Sigmoid colon (tissue), 7 donors: ENCODE data around the gene COPS4. TPM values are rescaled to one million over a fixed set of nuclear protein-coding genes. Genes with fewer than 3 reads are reported as not detected.
A peak's percentile ranks its signal among the peaks of the same experiment; 100 is the strongest.
"Not testable (repeated sequence)": the region's sequence is repeated elsewhere in the genome, so short reads cannot be mapped to it uniquely, and the experiment has no call there.

ENCODE experiments used
- DNase-seq: peaks from one replicate; pipeline ENCODE4 v3.0.0-alpha.2; 2019
- H3K27ac ChIP-seq, 4 donors: fragments of 200-600 bp; sonication (generic); one replicate each; pipeline ENCODE4 v1.5.1; 2016 to 2019; ENCODE audit warnings: mild to moderate bottlenecking in 1 of 4
- H3K27me3 ChIP-seq, 3 donors: fragments of 200-600 bp; sonication (generic); one replicate each; pipeline ENCODE4 v1.5.1; 2019; ENCODE audit warnings: mild to moderate bottlenecking in 1 of 3
- H3K36me3 ChIP-seq, 4 donors: fragments of 200-600 bp; sonication (generic); one replicate each; pipeline ENCODE4 v1.5.1; 2016 to 2019
- H3K4me1 ChIP-seq, 4 donors: fragments of 200-600 bp; sonication (generic); one replicate each; pipeline ENCODE4 v1.5.1; 2017 to 2019
- H3K4me3 ChIP-seq, 4 donors: fragments of 200-600 bp; sonication (generic); one replicate each; pipeline ENCODE4 v1.5.1; 2017 to 2019; ENCODE audit warnings: mild to moderate bottlenecking in 2 of 4, moderate library complexity in 1 of 4
- H3K9me3 ChIP-seq, 4 donors: fragments of 200-600 bp in 3 of 4; sonication (generic) in 3 of 4; one replicate each; pipeline versions ENCODE4 v1.5.1 to v1.6.1; 2013 to 2019
- CTCF ChIP-seq, 4 experiments: fragments of 450-650 bp in 3 of 4; fragments of 200-600 bp in 1 of 4; IDR thresholded peaks; one replicate each; pipeline ENCODE4 v1.5.1; 2016 to 2019; ENCODE audit warnings: antibody characterized with exemption in 4 of 4, mild to moderate bottlenecking in 3 of 4, moderate library complexity in 2 of 4
- EP300 ChIP-seq, 4 donors: sonication (generic); formaldehyde crosslinking; IDR thresholded peaks; one replicate each; pipeline ENCODE4 v1.6.1; 2017; ENCODE audit warnings: antibody characterized with exemption in 4 of 4
- POLR2A ChIP-seq, 2 donors: fragments of 450-650 bp; IDR thresholded peaks; one replicate each; pipeline ENCODE4 v1.6.1; 2016; ENCODE audit warnings: antibody characterized with exemption in 2 of 2, mild to moderate bottlenecking in 2 of 2, moderate library complexity in 2 of 2
- POLR2AphosphoS5 ChIP-seq, 4 donors: sonication (generic); formaldehyde crosslinking; IDR thresholded peaks; one replicate each; pipeline ENCODE4 v1.6.1; 2017; ENCODE audit warnings: antibody characterized with exemption in 4 of 4
- WGBS, 2 donors: extraction: QIAGEN DNeasy Blood & Tissue Kit; methylation state at CpG; one replicate each; pipeline ENCODE4 v1.1.7; 2013; 5-methylcytosine and 5-hydroxymethylcytosine counted together
- intact Hi-C: fragments of 100-400 bp; cut with DNase I; formaldehyde crosslinking; loops from one replicate; pipeline ENCODE4 v1.15.1; 2023
- polyA plus RNA-seq, 3 donors: library from polyadenylated mRNA; stranded (reverse); fragments of 200-250 nt; gene quantifications; one replicate each; pipeline ENCODE4 v1.2.3, GENCODE V29; 2013
- total RNA-seq, 4 donors: library from RNA; depleted of rRNA; stranded (reverse); fragments of >200 nt; gene quantifications; one replicate each; pipeline ENCODE4 v1.1.0, GENCODE V29; 2016
- donor health status: healthy with polysubstance abuse.
- donor health status: Bipolar disorder and iron deficiency.
- donor health status: healthy.

The COPS4 gene
- total RNA-seq (10 to 100 TPM; 33.0 to 64.6 (median 53.8) TPM), polyA plus RNA-seq (10 to 100 TPM; 28.9 to 31.0 (median 30.0) TPM)

- Histone ChIP-seq H3K4me3 (peak within 1 kb of the TSS; percentile 71 to 80 (median 74)), H3K4me1 (peaks cover 0 to 29% (median 20%) of the 10 kb centered on the region in 4 donors), H3K36me3 (no peaks in the 10 kb centered on the region), H3K27ac (peak within 1 kb of the TSS; percentile 89 to 93 (median 91)), H3K27me3 (no peaks in the 10 kb centered on the region), H3K9me3 (no peaks in the 10 kb centered on the region)
- peak; percentile 63 to 92 (median 90) for TF ChIP-seq POLR2AphosphoS5 (IDR thresholded peaks at IDR 0.05)
- peak; percentile 41 to 54 (median 50) for TF ChIP-seq CTCF (IDR thresholded peaks at IDR 0.05)
- TF ChIP-seq EP300 (IDR thresholded peaks at IDR 0.05): peak in 2 of 4 donors; percentile 18 to 22
- peak; percentile 33 to 69 for TF ChIP-seq POLR2A (IDR thresholded peaks at IDR 0.05)
- WGBS, 2 donors: 0% methylated on average over 39 of the region's 39 CpGs
- intact Hi-C loops: loop anchor here (1.0 to 10.0 kb wide), 5 partner anchors 22 to 250 kb away; partner anchors contain the start of genes COQ2, SCD5 and THAP9
- DNase-seq: peak; percentile 99
These were observed at the start of gene COPS4 for GRCh38 chr4:83034630-83035494. Gene COPS4, plus strand, starts transcription at chr4:83035183. Its CDS starts 42 bp downstream, at chr4:83035225.

GRCh38 chr4:82987519-82987918, 47.5 kb upstream of the COPS4 start:
- H3K27ac ChIP-seq, intact Hi-C loops, H3K9me3 ChIP-seq, H3K36me3 ChIP-seq, H3K4me1 ChIP-seq, DNase-seq, H3K27me3 ChIP-seq, H3K4me3 ChIP-seq: not testable (repeated sequence)

GRCh38 chr4:82988323-82988832, 46.6 kb upstream of the COPS4 start:
- DNase-seq: no peak
- Histone ChIP-seq H3K4me1 (peaks cover 0 to 9% (median 0%) of the 10 kb centered on the region in 4 donors), H3K27ac (no peak overlapping the region), H3K9me3 (no peaks in the 10 kb centered on the region), H3K4me3 (no peak overlapping the region), H3K27me3 (no peaks in the 10 kb centered on the region), H3K36me3 (peaks cover 0 to 7% (median 0%) of the 10 kb centered on the region in 4 donors)
- intact Hi-C loops: no loop called here
- WGBS, 2 donors: 87 to 89% methylated on average over 2 of the region's 2 CpGs
- TF ChIP-seq POLR2AphosphoS5 (IDR thresholded peaks at IDR 0.05) (no peak), EP300 (IDR thresholded peaks at IDR 0.05) (no peak), CTCF (IDR thresholded peaks at IDR 0.05) (no peak), POLR2A (IDR thresholded peaks at IDR 0.05) (no peak)

- H3K4me3 ChIP-seq: no peak overlapping the region
- DNase-seq: no peak
- H3K4me1 ChIP-seq: peaks cover 0 to 9% (median 0%) of the 10 kb centered on the region in 4 donors
- 96 to 98% methylated on average over 2 of the region's 2 CpGs for WGBS, 2 donors
- no peaks in the 10 kb centered on the region for H3K27me3 ChIP-seq
- H3K36me3 ChIP-seq: no peaks in the 10 kb centered on the region
- no peaks in the 10 kb centered on the region for H3K9me3 ChIP-seq
- intact Hi-C loops: no loop called here
- no peak overlapping the region for H3K27ac ChIP-seq
- no peak for TF ChIP-seq CTCF (IDR thresholded peaks at IDR 0.05)
- TF ChIP-seq POLR2AphosphoS5 (IDR thresholded peaks at IDR 0.05): no peak
- TF ChIP-seq POLR2A (IDR thresholded peaks at IDR 0.05): no peak
These were observed 45.2 kb upstream of the COPS4 start for GRCh38 chr4:82989575-82990429.

GRCh38 chr4:82994834-82995233, 40.1 kb upstream of the COPS4 start:
- DNase-seq: no peak
- Histone ChIP-seq H3K9me3 (no peaks in the 10 kb centered on the region), H3K4me1 (peaks cover 0 to under 1% (median 0%) of the 10 kb centered on the region in 4 donors), H3K36me3 (no peaks in the 10 kb centered on the region), H3K27ac (no peak overlapping the region), H3K27me3 (no peaks in the 10 kb centered on the region), H3K4me3 (no peak overlapping the region)
- TF ChIP-seq EP300 (IDR thresholded peaks at IDR 0.05) (no peak), CTCF (IDR thresholded peaks at IDR 0.05) (no peak), POLR2AphosphoS5 (IDR thresholded peaks at IDR 0.05) (no peak), POLR2A (IDR thresholded peaks at IDR 0.05) (no peak)
- 71% methylated on average over 4 of the region's 4 CpGs for WGBS, 2 donors
- intact Hi-C loops: no loop called here
